ENCODE data around the gene CYTH2.

CYTH2 gene

DNA sequence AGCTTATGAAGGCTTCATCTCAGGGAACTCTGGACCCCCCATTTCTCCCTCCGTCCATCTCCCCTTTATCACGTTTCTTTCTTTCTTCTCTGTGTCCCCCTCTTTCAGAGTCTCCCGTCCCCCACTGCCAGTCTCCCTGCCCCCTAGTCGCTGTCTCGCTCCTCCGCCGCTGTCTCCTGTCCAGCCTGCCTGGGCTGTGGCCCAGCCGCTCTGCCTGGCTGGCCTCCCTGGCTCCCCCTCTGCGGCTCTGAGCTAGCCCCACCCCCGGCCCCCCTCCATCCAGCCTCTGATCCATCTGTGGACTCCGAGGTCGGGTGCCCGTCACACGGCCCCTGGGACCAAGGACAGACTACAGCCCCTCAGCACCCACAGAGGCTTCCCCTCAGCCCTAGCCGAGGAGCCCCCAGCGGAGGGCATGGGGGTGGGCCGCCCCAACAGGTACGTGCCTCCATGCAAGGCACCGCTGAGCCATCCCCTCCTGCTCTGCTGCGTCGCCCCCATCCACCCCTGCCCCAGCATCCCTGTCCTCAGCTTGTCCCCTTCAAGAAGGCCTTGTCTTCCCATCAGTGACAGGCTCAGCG is 14.9 kb upstream of the CYTH2 start:
- DNase-seq, result no peak

DNA sequence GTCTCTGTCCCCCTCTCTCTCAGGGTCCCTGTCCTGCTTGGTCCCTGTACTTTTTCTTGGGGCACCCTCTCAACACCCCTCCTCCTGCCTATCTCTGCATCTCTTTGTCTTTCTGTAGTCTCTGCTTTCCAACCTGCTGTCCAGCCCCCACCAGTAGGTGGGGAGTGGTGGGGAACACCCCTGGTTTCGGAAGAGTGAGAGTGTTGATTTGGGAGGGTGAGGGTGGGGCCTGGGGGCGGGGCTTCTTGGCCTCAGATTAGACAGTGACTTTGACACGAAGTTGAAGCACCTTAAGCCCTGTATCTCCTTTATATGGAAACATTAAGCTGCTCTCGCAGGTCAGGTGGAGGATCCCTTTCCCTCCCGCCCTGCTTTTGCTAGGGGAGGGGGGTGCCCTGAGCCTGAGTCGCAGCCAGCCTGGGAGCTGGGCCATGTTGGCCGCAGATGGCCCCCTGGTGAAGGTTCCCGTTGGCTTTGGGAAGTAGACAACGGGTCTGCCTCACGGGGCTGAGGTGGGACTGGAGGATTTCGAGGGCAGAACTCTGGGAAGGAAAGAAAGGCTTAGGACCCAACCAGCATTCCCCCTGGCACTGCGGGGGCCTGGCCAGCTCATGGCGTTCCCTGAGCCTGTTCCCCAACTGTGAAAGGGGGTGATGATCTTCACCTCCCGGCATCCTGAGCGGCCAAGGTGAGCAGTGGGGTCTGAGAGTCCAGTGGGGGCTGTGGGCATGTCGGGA is 13.8 kb upstream of the CYTH2 start, which contains the start of gene KCNJ14:
Gene KCNJ14, plus strand, starts transcription at position 404 of the 737 bp plus-strand sequence. CDS start 6,151 bp downstream, outside the sequence.
- no peak for DNase-seq

GRCh38 chr19:48455908-48456562 is 13.1 kb upstream of the CYTH2 start:
- DNase-seq, result no peak

DNA sequence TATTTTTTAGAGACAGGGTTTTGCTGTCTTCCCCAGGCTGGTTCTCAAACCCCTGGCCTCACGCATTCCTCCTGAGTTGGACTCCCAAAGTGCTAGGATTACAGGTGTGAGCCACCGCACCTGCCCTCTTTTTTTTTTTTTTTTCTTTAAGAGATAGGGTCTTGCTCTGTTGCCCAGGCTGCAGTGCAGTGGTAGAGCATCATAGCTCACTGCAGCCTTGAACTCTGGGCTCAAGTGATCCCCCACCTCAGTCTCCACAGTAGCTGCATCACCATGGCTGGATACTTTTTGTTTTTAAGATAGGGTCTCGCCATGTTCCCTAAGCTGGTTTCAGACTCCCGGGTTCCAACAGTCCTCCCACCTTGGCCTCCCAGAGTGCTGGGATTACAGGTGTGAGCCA is 12.3 kb upstream of the CYTH2 start:
- DNase-seq, result no peak

DNA sequence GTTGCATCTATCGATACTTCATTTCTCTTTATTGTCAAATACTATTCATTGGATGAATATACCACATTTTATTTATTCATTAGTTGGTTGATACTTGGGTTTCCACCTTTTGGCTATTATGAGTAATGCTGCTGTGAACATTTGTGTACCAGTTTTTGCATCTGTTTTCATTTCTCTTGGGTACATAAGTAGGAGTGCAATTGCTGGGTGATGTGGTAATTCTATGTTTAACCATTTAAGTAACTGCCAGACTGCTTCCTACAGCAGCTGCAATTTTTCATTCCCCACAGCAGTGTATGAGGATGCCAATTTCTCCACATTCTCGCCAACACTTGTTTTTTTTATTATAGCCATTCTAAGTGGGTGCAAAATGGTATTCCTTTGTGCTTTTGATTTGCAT is 11.2 kb upstream of the CYTH2 start:
- no peak for DNase-seq

- no peak for DNase-seq
Measured at GRCh38 chr19:48461651-48461981, 7.6 kb upstream of the CYTH2 start.

GRCh38 chr19:48461982-48462655 is 7.0 kb upstream of the CYTH2 start:
- DNase-seq, result no peak

- no peak for DNase-seq
Measured at GRCh38 chr19:48465215-48465614, 4.0 kb upstream of the CYTH2 start.

- DNase-seq, result no peak
Measured at GRCh38 chr19:48466561-48467325, 2.4 kb upstream of the CYTH2 start.

GRCh38 chr19:48468772-48469288 is 339 bp upstream of the CYTH2 start:
- peak; percentile 99 for DNase-seq

GRCh38 chr19:48469934-48470680 is 938 bp downstream of the CYTH2 start:
- DNase-seq, result no peak

- DNase-seq, result no peak
Measured at GRCh38 chr19:48470856-48471255, 1.7 kb downstream of the CYTH2 start.

GRCh38 chr19:48471836-48472235 is 2.7 kb downstream of the CYTH2 start:
- no peak for DNase-seq

- DNase-seq, result no peak
Measured at GRCh38 chr19:48473161-48473966, 4.2 kb downstream of the CYTH2 start.

DNA sequence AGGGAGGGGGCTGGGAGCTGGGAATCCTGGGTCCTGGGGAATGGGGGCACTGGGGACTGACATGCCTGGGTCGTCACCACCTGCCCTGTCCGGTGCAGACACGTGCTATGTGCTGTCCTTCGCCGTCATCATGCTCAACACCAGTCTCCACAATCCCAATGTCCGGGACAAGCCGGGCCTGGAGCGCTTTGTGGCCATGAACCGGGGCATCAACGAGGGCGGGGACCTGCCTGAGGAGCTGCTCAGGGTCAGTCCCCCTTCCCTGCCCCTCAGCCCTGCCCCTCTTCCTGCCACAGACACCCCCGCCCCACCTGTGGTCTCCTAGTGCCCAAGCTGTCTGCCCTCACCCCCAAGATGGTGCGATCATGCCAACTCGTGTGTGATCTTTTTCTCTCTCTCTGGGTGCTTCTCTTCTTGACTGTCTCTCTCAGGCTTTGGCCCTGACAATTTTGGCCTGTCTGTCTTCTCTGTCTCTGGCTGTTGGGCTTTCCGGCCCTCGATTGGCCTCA is 5.0 kb downstream of the CYTH2 start:
- no peak for DNase-seq

DNA sequence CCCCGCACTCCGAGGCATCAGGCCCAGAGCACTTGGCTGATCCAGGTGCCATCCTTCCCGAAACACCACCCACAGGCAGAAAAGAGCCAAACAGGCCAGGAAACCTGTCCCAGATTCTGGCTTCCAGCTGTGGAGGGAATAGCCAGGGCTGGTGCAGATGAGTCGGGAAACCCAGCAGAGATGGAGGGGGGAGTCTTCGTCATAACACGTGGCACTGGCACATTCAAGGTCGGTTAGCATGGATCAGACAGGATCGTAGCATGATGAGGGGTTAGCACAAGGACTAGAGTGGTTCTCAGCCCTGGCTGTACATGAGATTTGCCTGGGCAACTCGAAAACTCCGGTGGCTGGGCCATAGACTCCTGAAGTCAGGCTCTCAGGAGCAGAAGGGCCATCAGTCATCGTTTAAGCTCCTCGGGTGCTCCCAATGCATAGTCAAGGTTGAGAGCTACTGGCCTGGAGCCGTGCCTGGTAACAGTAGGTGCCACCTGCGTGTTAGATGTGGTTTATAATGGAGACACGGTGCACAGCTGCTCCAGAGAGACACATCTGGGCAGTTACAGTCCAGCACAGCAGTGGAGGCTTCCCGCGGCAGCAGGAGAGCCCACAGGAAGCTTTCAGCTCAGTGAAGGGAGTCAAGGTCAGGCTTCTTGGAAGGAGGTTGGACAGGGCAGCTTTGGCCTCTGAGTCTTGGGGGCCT is 6.3 kb downstream of the CYTH2 start:
- DNase-seq, result no peak

GRCh38 chr19:48476176-48476575 is 7.0 kb downstream of the CYTH2 start:
- DNase-seq, result no peak

DNA sequence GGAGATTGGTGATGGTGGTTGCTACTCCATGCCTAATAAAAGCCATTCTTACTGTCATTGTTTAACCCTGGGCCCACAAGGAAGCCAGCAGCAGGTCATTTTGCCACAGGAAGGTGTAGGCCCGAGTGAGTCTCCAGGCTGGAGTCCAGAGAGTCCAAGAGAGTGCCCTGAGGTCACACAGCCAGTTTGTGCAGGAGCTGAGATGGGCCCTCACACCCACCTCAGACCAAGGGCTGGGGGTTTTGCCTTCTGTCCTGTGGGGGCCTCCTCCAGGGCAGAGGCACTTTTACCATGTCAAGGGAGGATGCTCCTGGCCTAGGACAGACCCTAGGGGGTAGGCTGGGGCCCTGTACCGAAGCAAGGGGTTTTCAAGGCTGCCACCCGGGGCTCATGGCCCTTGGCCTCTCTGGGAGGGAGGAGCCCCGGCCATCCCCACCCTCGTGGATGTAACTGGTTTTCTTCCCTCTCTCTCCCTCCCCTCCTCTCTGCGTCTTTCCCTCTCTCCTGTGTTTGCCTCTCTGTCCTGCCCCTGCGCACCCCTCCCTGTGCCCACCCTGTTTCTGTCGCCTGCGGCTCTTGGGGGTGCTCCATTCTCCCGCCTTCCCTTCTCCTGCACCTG is 8.0 kb downstream of the CYTH2 start:
- DNase-seq, result no peak

- DNase-seq, result no peak
Measured at GRCh38 chr19:48477698-48478338, 8.6 kb downstream of the CYTH2 start.

All from activated T-cell treated with anti-CD3 and anti-CD28 coated beads, Interleukin-2, amount 50 U/mL, for 1 hour (primary cell).